Panc1 (cell line): ENCODE results near the gene HEXD.

ENCODE experiments used
- POLR2AphosphoS5 ChIP-seq: IDR thresholded peaks from 2 replicates; pipeline ENCODE4 v1.6.1; 2012; ENCODE audit warnings: mild to moderate bottlenecking, low read depth, low read length, moderate library complexity
- SIN3A ChIP-seq: IDR thresholded peaks from 2 replicates; pipeline ENCODE4 v1.6.1; 2012; ENCODE audit warnings: low read depth, mild to moderate bottlenecking, low read length, moderate library complexity, borderline replicate concordance; ENCODE audit not compliant: insufficient read depth
- TF ChIP-seq, protein P1 (sequence below): fragments of 450-650 bp; IDR thresholded peaks from 2 replicates; pipeline ENCODE4 v1.5.1; 2017; ENCODE audit warnings: mild to moderate bottlenecking
- TF ChIP-seq, protein P2 (sequence below), 2 experiments: IDR thresholded peaks; 2 replicates each; pipeline ENCODE4 v1.6.1; 2011 to 2012; ENCODE audit warnings: low read depth in 2 of 2, control low read depth in 1 of 2, low read length in 1 of 2, mild to moderate bottlenecking in 1 of 2, moderate library complexity in 1 of 2; ENCODE audit not compliant: insufficient read depth in 1 of 2

DNA sequence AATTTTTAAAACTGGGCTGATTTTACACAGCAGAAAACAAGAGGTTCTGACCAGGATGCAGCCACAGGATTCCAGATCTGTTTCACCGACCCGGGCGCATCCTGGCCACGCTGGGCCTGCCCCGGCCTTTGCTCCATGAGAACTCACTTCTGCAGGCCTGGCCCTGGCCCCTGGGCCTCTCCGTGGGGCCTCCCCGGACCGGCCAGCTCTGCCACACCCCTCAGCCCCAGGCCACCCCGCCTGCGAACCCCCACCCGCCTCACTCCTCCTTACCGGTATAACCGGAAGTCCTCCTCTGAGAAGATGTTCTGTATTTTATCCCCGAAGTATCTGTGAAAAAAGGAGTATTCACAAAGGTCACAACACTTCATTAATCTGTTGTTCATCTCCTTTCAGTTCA lies 13.1 kb upstream of the HEXD start:
- TF ChIP-seq, protein P1, sequence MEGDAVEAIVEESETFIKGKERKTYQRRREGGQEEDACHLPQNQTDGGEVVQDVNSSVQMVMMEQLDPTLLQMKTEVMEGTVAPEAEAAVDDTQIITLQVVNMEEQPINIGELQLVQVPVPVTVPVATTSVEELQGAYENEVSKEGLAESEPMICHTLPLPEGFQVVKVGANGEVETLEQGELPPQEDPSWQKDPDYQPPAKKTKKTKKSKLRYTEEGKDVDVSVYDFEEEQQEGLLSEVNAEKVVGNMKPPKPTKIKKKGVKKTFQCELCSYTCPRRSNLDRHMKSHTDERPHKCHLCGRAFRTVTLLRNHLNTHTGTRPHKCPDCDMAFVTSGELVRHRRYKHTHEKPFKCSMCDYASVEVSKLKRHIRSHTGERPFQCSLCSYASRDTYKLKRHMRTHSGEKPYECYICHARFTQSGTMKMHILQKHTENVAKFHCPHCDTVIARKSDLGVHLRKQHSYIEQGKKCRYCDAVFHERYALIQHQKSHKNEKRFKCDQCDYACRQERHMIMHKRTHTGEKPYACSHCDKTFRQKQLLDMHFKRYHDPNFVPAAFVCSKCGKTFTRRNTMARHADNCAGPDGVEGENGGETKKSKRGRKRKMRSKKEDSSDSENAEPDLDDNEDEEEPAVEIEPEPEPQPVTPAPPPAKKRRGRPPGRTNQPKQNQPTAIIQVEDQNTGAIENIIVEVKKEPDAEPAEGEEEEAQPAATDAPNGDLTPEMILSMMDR: no peak
- TF ChIP-seq POLR2AphosphoS5 (no peak), SIN3A (no peak)
- TF ChIP-seq, protein P2, sequence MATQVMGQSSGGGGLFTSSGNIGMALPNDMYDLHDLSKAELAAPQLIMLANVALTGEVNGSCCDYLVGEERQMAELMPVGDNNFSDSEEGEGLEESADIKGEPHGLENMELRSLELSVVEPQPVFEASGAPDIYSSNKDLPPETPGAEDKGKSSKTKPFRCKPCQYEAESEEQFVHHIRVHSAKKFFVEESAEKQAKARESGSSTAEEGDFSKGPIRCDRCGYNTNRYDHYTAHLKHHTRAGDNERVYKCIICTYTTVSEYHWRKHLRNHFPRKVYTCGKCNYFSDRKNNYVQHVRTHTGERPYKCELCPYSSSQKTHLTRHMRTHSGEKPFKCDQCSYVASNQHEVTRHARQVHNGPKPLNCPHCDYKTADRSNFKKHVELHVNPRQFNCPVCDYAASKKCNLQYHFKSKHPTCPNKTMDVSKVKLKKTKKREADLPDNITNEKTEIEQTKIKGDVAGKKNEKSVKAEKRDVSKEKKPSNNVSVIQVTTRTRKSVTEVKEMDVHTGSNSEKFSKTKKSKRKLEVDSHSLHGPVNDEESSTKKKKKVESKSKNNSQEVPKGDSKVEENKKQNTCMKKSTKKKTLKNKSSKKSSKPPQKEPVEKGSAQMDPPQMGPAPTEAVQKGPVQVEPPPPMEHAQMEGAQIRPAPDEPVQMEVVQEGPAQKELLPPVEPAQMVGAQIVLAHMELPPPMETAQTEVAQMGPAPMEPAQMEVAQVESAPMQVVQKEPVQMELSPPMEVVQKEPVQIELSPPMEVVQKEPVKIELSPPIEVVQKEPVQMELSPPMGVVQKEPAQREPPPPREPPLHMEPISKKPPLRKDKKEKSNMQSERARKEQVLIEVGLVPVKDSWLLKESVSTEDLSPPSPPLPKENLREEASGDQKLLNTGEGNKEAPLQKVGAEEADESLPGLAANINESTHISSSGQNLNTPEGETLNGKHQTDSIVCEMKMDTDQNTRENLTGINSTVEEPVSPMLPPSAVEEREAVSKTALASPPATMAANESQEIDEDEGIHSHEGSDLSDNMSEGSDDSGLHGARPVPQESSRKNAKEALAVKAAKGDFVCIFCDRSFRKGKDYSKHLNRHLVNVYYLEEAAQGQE (IDR thresholded peaks at IDR 0.05; ENCODE audit: insufficient read depth in 1 of 2, low read depth in 2 of 2, low read length in 1 of 2): no peak
